H7 (cell line): ENCODE measurements around the gene PLXNA4. TPM values are rescaled to one million over a fixed set of nuclear protein-coding genes. Genes with fewer than 3 reads are reported as not detected.

ENCODE experiments used
- DNase-seq: peaks from one replicate; pipeline ENCODE4 v3.0.0; 2012
- H3K27me3 ChIP-seq: 2 replicates; pipeline ENCODE4 v1.6.0; 2011; ENCODE audit warnings: mild to moderate bottlenecking, low read length; ENCODE audit not compliant: control insufficient read depth, insufficient read depth
- H3K36me3 ChIP-seq: replicated peaks from 2 replicates; pipeline ENCODE4 v1.5.1; 2011; ENCODE audit warnings: low read length; ENCODE audit not compliant: control insufficient read depth, insufficient read depth
- H3K4me3 ChIP-seq: 2 replicates; pipeline ENCODE4 v1.5.1; 2011; ENCODE audit warnings: low read depth, mild to moderate bottlenecking, control low read depth, low read length, moderate library complexity; ENCODE audit not compliant: insufficient read depth
- total RNA-seq: library from RNA; depleted of rRNA; stranded (reverse); fragments of >200 nt; shearing (Covaris generic); gene quantifications from 2 replicates; pipeline ENCODE4 v1.2.3, GENCODE V29; 2014

Gene PLXNA4
- total RNA-seq, 1 experiment from 2014 or later = 1.0 TPM

DNA sequence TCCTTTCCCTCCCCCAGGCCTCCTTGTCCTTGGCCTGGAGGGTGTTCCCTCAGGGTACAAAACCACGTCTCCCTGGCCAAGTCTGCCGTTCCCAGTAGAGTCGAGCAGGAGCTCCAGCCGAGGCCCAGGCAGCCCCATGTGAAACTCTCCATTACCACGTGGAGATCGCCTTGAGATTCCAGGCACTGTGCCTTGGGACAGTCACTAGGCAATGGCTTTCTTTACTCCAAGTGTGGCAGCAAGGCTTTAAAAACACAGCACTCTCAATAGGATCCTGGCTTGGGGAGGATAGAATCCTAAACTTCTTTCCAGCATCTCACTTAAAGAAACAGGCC is 57.5 kb downstream of the PLXNA4 start:
- DNase-seq = no peak
- H3K4me3 ChIP-seq = no peak overlapping the region
- no peaks in the 10 kb centered on the region for H3K27me3 ChIP-seq
- H3K36me3 ChIP-seq = no peaks in the 10 kb centered on the region

DNA sequence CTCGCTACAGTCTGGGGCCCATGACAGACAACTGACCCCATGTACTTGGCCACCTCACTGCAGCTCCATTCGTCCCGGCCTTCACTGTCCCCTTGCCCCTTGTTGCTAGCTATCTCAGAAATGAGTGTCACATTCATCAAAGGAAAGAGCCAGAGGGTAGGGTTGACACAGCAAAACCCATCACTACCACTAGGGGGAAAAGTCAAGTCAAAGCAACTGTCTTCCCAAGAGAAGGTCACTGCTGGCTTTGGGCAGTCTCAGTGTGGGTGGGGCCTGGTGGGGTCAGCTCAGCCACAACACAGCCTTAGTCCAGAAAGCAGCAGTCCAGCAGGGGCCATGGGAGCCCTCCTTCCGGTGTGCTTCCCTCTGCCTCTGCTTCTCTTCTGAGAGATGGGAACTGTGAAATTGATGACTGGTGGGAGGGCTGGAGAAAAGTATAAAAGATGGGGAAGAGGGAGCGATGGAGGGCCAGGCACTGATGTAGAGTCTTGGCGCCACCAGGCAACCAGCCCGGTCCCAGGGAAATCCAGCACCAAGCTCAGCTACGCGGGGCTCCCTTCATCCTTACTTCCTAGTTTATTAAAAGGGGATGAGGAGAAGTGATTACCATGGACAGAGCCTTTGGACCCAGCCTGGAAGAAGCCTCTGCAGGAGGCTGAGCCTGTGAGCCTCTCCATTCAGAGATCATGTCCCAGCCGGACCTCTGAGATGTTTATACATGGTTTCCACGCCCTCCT is 58.0 kb downstream of the PLXNA4 start:
- DNase-seq = peak; percentile 77
- no peaks in the 10 kb centered on the region for H3K36me3 ChIP-seq
- H3K4me3 ChIP-seq = no peak overlapping the region
- no peaks in the 10 kb centered on the region for H3K27me3 ChIP-seq

DNA sequence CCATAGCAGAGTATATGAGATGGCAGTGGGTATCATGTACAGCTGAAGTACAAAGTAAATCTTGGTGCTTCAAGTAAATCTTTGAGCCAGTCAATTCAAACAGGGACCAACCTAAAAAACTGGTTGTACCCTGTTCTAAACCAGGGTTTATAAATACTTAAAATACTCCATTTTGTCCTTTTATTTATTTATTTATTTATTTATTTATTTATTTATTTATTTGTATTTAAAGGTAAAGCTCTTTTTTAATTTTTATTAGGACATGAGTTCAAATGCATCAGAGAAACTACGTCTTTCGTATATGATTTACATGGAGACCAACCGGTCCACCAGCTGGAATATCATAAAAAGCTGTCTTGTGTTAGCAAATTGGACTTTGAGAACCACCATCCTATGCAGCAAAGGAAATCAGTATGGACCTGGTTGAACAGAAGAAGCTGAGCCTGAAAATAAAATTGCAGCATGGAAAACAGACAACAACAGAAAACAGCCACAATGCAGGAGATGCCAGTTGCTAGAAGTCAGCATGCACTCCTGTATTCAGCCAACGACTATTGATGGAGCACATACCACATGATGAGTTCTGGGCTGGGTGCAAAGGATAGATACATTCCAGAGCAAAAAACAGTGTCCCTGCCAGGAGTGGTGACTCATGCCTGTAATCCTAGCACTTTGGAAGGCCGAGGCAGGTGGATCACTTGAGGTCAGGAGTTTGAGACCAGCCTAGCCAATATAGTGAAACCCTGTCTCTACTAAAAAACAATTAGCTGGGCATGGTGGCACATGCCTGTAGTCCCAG is 60.0 kb downstream of the PLXNA4 start:
- no peak for DNase-seq
- no peaks in the 10 kb centered on the region for H3K27me3 ChIP-seq
- no peaks in the 10 kb centered on the region for H3K36me3 ChIP-seq
- no peak overlapping the region for H3K4me3 ChIP-seq

DNA sequence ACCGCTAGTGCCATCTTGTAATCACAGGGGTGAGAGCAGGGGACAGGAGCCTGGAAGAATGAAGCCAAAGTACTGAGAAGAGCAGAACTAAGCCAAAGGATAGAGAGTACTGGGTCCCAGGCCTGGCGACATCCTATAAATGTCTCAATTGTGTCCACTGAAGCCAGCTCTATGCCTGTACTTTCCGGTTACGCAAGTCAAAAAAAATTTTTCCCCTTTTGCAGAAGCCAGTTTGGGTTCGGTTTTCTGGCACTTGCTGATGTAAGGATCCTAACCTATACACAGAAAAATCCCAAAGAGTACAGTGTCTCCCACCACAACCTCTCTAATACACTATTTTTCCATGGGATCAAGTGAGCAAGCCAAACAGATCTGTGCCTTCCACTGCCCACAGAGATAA is 61.1 kb downstream of the PLXNA4 start:
- DNase-seq = no peak
- H3K36me3 ChIP-seq = no peaks in the 10 kb centered on the region
- no peaks in the 10 kb centered on the region; the same call in 1 of the 2 replicates for H3K27me3 ChIP-seq
- no peak overlapping the region for H3K4me3 ChIP-seq

DNA sequence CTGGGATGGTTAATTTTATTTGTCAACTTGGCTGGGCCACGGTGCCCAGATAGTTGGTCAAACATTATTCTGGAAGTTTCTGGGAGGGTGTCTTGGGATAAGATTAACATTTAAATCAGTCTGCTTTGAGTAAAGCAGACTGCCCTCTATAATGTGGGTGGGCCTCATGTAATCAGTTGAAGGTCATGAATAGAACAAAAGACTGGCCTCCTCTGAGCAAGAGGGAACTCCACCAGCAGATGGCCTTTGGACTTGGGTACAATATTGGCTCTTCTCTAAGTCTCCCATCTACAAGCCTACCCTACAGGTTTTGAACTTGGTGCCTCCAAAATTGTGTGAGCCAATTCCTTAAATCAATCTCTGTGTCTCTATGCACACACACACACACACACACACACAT is 61.8 kb downstream of the PLXNA4 start:
- no peak overlapping the region for H3K4me3 ChIP-seq
- H3K36me3 ChIP-seq = no peaks in the 10 kb centered on the region
- H3K27me3 ChIP-seq = no peaks in the 10 kb centered on the region; the same call in 1 of the 2 replicates
- no peak for DNase-seq

DNA sequence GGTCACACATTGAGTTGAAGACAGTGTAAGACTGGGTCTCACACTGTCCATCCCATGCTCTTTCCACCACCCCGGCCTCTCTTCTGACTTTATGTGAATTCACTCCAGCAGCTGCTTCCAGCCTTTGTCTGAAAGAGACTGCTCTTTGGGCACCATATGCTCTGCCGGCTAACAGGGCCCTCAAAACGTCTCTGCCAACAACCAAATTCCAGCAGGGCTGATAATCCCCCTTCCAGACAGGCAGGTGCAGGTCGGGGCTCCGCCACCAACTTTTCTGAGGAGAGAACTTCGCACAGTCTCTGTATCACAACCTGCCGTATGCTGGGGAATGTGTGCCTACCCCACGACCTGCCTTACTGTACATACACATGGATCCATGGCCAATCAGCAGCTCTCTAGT is 64.3 kb downstream of the PLXNA4 start:
- Histone ChIP-seq H3K27me3 (no peaks in the 10 kb centered on the region; the same call in 1 of the 2 replicates), H3K36me3 (no peaks in the 10 kb centered on the region), H3K4me3 (no peak overlapping the region)
- DNase-seq = no peak

DNA sequence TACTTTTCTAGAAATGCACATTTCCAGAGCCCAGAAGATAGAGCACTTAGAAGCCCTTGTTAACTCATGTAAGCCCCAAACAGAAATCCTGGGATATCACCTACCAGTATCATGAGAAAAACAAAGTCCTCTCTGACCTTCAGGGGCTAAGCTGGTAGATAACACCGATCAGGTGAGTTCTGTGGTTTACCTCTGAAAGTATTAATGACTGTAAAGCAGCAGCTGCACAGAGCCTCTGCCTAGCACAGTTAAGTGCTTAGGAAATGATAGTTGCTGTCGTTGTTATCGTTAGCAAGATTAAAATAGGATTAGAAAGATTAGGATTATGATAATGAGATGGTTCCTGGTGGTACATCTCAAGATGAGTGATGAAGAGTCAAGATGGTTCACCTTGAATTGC is 64.9 kb downstream of the PLXNA4 start:
- H3K36me3 ChIP-seq = no peaks in the 10 kb centered on the region
- no peak for DNase-seq
- no peak overlapping the region for H3K4me3 ChIP-seq
- no peaks in the 10 kb centered on the region; the same call in 1 of the 2 replicates for H3K27me3 ChIP-seq

DNA sequence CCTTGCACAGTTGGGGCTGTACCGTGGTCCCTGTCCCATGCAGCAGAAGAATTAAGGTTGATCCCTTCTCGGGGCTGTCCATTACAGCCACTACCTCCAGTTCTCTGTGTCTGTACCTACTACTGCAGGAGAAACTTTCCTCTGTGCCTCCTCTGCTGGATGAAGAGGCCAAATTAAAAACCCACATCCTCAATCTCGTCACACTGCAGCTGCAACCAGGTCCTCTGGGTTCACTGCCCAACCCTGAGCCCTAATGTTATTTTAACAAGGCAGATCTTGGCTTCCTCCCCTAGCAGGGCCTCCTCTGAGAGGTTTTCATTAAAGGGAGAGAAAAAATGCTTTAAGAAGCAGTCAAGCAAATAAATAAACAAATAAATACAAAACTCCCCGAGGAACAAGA is 66.6 kb downstream of the PLXNA4 start:
- Histone ChIP-seq H3K36me3 (no peaks in the 10 kb centered on the region), H3K4me3 (no peak overlapping the region), H3K27me3 (no peaks in the 10 kb centered on the region; the same call in 1 of the 2 replicates)
- no peak for DNase-seq

DNA sequence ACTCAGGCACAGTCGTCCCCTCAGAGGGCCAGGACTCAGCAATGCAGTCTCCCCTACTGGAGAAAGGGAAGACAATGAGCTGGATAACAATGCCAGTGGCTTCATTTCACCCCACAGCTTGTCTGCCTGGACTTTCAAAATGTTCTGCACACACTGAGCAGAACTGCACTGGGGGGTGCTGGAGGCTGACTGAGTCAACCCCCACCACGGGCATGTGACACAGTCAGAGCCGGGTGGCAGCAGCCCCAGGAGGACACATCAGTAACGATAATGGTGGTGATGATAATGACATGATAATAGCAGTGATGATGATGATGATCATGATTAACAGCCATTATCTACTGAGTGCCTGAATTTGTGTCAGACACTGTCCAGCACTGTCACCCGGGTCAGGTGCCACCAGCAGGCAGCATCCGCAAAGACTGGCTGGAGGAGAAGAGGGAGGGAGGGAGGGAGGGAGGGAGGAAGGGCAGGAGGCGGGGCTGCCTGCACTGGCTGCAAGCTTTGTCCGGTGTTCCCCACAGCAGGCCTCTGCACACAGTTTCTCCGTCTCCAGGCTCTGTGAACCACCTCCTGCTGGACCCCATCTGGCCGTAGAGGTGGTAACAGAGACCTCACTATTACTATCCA is 67.4 kb downstream of the PLXNA4 start:
- peak; percentile 73 for DNase-seq
- H3K27me3 ChIP-seq = no peaks in the 10 kb centered on the region; the same call in 1 of the 2 replicates
- H3K4me3 ChIP-seq = no peak overlapping the region
- H3K36me3 ChIP-seq = no peaks in the 10 kb centered on the region

DNA sequence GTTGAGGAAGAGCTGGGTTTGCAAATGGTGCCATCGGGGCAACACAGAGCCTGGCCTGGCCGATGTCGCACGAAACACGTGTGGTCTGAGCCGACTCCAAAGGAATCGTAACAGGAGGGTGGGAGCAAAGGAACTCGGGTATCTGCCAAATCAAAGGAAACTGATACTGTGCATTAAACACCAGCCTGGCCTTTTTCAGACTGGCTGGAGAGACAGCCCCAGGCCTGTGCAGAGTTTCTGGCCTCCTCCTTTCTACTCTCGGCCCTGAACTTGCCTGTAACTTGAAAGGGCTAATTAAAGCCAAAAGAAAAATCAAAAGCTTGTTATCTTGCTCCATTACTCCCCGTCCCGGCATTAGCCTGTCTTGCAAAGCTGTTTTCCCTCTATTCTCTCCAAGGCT is 71.4 kb downstream of the PLXNA4 start:
- H3K27me3 ChIP-seq = no peaks in the 10 kb centered on the region
- DNase-seq = no peak
- no peaks in the 10 kb centered on the region for H3K36me3 ChIP-seq
- no peak overlapping the region for H3K4me3 ChIP-seq

DNA sequence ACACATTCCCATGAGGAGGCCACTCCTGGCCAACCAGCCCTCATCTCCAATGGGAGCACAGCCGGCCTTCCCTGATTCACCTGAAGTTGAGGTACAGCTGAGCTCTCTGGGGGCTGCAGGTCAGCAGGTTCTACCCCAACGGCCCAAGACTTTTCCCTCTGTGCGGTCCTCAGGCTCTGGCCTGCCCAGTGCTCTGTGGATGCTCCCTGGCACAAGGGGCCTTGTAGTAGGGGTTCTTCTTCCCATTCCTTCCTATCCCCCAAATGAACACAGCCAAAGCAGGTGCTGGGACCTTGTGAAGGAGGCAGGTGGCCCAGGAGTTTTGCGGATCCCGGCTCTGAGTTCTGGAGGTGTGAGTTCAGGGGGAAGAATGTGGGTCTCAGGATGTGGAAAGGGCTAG is 72.2 kb downstream of the PLXNA4 start:
- Histone ChIP-seq H3K27me3 (no peaks in the 10 kb centered on the region), H3K36me3 (no peaks in the 10 kb centered on the region), H3K4me3 (no peak overlapping the region)
- DNase-seq = no peak

DNA sequence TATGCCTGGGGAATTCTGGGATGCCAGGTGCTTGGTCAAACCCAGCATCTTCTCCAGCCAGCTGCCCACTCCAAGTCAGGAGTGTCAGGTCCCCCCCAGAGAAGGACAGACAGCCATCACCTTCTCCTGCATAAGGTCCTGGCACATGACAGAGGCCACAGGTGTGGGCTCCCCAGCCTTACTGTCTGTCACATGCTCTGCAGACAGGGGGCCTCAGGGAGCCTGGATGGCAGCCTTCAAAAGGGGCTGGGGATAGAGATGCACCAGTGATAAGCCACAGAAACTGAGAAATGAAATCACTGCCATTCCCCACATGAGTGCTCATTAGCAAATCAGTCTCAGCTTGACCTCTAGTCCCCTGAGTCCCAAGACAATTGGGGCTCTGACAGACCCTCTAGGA is 72.9 kb downstream of the PLXNA4 start:
- DNase-seq = peak; percentile 65
- Histone ChIP-seq H3K4me3 (no peak overlapping the region), H3K36me3 (no peaks in the 10 kb centered on the region), H3K27me3 (no peaks in the 10 kb centered on the region)

DNA sequence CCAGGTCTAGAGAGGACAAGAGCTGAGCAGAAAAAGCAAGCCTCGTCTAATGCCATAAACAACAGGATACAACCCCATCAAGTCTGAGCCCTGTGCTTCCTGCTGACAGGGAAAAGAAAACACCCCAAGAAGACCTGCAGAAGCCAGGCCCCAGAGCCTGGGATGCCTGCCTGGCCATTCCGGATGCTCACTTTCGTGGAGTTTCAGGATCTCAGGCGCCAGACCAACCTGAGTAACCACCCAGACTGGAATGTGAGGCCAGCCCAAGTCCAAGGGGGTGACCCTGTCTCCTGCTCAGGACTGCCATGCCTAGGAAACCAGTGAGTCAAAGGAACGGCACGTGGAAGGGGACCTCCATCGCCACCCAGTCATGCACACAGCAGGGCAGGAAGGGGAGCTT is 74.3 kb downstream of the PLXNA4 start:
- Histone ChIP-seq H3K36me3 (no peaks in the 10 kb centered on the region), H3K4me3 (no peak overlapping the region), H3K27me3 (no peaks in the 10 kb centered on the region)
- DNase-seq = no peak

DNA sequence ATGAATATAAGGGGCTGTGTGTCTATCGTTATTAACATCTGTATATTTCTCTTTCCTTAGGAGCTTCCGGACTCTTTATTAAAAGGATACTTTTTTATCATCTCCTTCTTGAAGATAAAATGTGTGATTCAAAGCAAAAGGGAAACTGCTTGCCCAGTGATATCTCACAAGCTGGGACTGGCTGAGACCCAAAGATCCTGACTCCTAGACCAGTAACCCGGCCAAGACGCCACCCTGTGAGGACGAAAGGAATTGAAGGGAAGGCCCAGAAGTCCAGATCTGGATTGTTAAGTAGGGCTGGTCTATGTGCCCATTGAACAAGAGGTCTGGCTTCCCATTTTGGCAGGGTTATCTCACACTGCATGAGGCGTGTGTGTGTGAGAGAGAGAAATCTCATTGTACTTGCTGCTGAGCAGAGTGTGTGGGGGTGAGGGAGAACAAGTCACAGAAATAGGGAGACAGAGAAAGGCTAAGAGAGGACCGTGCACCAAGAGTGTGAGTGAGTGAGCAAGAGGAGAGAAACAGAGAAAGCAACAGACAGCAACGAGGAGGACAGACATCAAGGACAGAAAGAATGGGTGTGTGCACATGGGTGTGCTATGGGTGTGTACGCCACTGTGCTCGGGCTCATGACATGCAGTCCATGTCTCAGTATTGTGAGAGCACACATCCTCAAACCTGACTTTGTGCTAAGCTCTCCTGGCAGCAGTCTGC is 75.4 kb downstream of the PLXNA4 start:
- peak; percentile 69 for DNase-seq
- Histone ChIP-seq H3K36me3 (no peaks in the 10 kb centered on the region), H3K27me3 (no peaks in the 10 kb centered on the region), H3K4me3 (no peak overlapping the region)
